ENCODE data around the gene HOXA3.

Gene HOXA3

GRCh38 chr7:27080844-27081436, 71.4 kb downstream of the HOXA3 start:
- DNase-seq: no peak

GRCh38 chr7:27079234-27079975, 73.0 kb downstream of the HOXA3 start:
- no peak for DNase-seq

GRCh38 chr7:27078616-27079233, 73.7 kb downstream of the HOXA3 start:
- DNase-seq: no peak

GRCh38 chr7:27073076-27073475, 79.3 kb downstream of the HOXA3 start:
- no peak for DNase-seq

GRCh38 chr7:27071622-27072390, 80.6 kb downstream of the HOXA3 start:
- no peak for DNase-seq

- no peak for DNase-seq
Observed at GRCh38 chr7:27068259-27068658, 84.1 kb downstream of the HOXA3 start.

- no peak for DNase-seq
Observed at GRCh38 chr7:27066148-27066547, 86.2 kb downstream of the HOXA3 start.

- no peak for DNase-seq
Observed at GRCh38 chr7:27065709-27066108, 86.7 kb downstream of the HOXA3 start.

- no peak for DNase-seq
Observed at GRCh38 chr7:27064661-27065060, 87.7 kb downstream of the HOXA3 start.

- DNase-seq: no peak
Observed at GRCh38 chr7:27064159-27064558, 88.2 kb downstream of the HOXA3 start.

GRCh38 chr7:27062946-27063345, 89.4 kb downstream of the HOXA3 start:
- no peak for DNase-seq
